AG08396 (cell line): ENCODE data around the gene ARHGAP30.
"Not testable (repeated sequence)": the region's sequence is repeated elsewhere in the genome, so short reads cannot be mapped to it uniquely, and the experiment has no call there.

Experiments used
- DNase-seq: peaks from one replicate; pipeline ENCODE4 v3.0.0; 2012; ENCODE audit warnings: low spot score, mixed read lengths

The ARHGAP30 gene

GRCh38 chr1:161071886-161072371, 2.2 kb upstream of the ARHGAP30 start:
- DNase-seq, result peak; percentile 74

DNA sequence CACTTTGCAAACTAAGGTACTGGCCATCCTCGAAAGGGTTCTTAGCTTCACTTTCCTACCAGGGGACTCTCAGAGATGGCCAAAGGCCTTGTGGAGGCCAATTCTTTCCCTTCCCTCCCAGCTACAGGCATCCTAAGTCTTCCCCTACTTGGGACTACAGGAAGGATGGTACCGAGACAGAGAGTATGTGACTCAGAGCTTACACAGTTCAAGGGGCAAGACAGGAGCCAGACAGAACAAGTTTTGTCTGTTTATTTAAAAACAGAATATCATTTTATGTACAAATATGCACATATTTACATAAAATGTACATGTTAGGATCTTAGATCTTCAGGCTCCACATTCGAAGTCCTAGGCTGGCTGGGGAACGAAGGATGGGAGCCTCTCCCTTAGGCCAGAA, 1.1 kb upstream of the ARHGAP30 start:
- DNase-seq, result no peak

- no peak for DNase-seq
Measured at GRCh38 chr1:161069241-161069640, 450 bp downstream of the ARHGAP30 start.

GRCh38 chr1:161068306-161069234, 1.1 kb downstream of the ARHGAP30 start:
- DNase-seq, result no peak

- DNase-seq, result no peak
Measured at GRCh38 chr1:161066694-161067093, 3.0 kb downstream of the ARHGAP30 start.

- DNase-seq, result not testable (repeated sequence)
Measured at GRCh38 chr1:161065681-161066080, 4.0 kb downstream of the ARHGAP30 start.

- not testable (repeated sequence) for DNase-seq
Measured at GRCh38 chr1:161063936-161064335, 5.8 kb downstream of the ARHGAP30 start.

- DNase-seq, result no peak
Measured at GRCh38 chr1:161061419-161061818, 8.3 kb downstream of the ARHGAP30 start.

GRCh38 chr1:161059293-161059692, 10.4 kb downstream of the ARHGAP30 start:
- DNase-seq, result no peak

DNA sequence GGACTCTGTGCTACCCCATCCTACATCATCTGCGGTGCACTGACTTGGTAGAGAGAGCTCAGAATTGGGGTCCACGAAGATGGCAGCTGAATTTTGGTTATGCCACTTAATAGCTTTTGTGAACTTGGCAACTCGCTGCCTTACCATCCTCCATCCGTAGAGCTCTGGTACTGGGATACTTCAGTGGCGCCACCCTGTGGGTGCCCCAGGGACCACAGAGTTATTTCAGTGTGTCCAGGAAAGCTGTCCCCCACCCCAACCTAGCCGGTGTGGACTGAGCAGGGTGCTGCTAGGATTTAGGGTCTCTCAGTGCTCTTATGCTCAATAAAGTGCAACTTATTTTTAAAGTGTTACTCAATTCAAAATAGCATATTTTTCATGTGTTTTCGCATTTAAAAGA, 14.9 kb downstream of the ARHGAP30 start:
- DNase-seq, result no peak

GRCh38 chr1:161054232-161054631, 15.5 kb downstream of the ARHGAP30 start:
- no peak for DNase-seq

- DNase-seq, result no peak
Measured at GRCh38 chr1:161052899-161053298, 16.8 kb downstream of the ARHGAP30 start.

- DNase-seq, result no peak
Measured at GRCh38 chr1:161051219-161051618, 18.5 kb downstream of the ARHGAP30 start.

- no peak for DNase-seq
Measured at GRCh38 chr1:161048949-161049722, 20.6 kb downstream of the ARHGAP30 start.

GRCh38 chr1:161047436-161048420, 22.0 kb downstream of the ARHGAP30 start:
- no peak for DNase-seq

DNA sequence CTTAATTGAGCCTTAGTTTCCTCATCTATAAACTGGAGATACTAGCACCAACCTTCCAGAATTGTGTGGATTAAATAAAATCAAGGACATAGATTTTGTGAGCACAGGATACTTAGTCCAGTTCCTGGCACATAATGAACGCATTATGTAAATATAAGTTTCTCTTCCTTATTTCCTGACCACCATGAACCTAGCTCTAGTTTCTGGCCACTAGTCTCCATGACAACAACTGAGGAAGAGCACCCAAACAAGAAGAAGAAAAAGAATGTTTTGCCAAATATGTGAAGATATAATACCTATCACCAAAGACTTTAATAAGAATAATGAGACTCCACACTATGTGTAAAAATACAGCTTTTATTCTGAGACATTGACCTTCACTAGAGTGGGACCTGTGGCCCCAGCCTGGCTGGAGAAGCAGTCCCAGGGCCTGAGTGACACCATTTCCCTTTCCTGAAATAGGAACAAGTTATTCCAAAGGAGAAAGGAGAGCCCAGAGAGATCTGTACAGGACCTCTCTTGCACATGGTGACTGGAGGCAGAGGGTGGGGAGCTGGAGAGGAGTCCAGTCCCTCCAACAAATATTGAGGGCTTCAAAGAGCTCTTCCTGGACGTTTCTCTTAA, 23.0 kb downstream of the ARHGAP30 start:
- DNase-seq, result no peak

DNA sequence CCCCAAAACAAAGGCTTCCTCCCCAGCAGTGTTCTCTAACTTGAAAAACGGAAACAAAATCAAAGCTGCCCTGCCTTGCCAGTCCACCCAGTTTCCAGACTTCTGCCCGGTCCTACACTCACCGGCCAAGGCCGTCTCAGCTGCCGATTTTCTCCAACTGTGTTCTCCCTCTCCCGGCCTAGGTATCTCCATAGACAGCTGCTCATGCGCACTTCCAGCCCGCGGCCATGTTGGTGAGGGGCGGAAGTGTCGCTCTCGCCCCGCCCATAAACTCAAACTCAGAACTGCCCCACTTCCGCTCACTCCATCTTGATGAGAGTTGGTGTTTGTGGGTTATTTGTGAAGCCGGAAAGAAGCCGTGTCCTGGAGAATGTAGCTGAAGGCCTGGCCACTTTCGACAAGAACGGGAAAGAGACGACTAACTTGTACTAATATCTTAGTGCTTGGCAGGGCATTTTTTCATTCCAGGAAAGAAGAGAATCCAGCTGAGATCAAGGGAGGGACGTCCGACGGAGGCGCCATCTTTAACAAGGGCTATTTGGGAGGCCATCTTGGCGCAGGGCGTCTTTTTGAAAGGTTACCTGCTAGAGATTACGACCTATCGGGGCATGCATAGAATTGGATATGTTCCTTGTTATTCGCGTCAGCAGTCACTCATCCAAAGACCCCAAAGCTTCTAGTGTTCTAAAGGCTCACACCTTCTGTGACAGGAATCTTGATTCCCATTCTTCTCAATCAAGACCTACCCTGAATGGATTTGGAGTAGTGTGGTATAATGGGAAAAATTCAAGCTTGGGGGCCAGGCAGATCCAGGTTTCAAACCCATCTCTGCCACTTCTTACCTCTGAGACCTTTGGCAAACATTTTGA, 23.7 kb downstream of the ARHGAP30 start, which contains the start of gene USF1:
USF1 (minus strand) TSS at position 242 of the 869 bp plus-strand sequence. CDS start 2,702 bp downstream, outside the sequence.
- peak; percentile 97 for DNase-seq

DNA sequence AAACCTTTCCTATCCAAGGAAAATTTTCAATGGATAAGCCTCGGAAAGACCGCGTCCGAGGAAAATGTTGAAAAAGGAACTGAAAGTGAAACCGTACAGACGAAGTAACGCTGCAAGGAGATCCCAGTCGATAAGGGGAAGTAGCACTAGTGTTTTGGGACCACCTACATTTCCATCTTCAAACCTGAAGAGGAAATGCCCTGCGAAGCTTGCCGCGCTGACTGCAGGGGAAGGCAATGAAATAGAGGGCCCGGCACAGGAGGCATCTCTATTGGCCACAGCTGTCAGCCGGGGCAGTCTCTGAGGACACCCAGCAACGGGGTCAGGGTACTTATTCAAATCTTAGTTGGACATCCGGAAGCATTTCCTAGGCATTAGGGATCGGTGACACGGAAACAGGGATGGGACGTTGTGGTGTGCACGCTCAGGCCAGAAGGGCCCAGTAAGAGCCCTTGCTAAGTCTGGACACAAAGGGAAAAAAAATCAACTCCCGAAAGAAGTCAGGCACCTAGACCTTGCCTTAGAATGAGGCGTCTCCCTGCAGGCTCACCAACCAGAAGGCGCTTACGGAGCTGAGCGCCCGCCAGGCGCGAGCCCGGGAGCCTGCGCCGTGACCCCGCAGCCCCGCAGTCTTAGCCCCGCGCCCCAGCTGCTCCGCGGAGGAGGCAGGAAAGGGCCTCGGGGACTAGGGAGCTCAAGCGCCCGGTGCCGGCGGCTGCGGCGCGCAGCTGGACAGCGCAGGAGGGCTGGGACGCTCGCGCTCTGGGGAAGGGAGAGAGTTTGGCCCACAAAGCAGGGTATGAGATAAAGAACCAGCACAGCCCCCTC, 24.6 kb downstream of the ARHGAP30 start:
- DNase-seq, result peak; percentile 85

DNA sequence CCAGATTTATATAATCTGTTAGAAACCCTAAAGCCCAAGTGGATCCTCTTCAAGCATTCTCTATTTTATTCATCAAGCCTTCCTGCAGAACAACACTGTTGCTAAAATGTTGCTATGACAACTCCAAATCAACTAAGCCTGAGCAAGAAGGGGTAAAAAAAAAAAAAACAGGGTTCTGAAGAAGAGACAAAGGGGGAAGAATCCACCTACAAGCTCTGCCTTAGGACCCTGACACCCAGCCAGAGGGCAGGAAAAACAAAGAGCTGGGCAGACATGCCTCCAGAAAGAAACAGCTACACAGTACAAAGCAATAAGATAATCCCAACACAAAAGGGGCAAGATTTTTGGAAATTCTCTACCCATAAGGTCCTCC, 25.2 kb downstream of the ARHGAP30 start:
- no peak for DNase-seq
